Esophagus squamous epithelium (tissue), 5 donors: Measurements from ENCODE around the gene MBD3. TPM values are rescaled to one million over a fixed set of nuclear protein-coding genes. Genes with fewer than 3 reads are reported as not detected.

Experiments used
- DNase-seq: peaks from one replicate; lab custom pipeline; 2025; lab: John Stamatoyannopoulos, UW
- H3K27ac ChIP-seq, 4 donors: fragments of 200-600 bp; sonication (generic); one replicate each; pipeline ENCODE4 v1.5.1; 2016 to 2019; ENCODE audit warnings: mild to moderate bottlenecking in 1 of 4
- H3K27me3 ChIP-seq, 4 donors: fragments of 200-600 bp; sonication (generic); 1 replicate in 3 of 4; 2 replicates in 1 of 4; pipeline versions ENCODE4 v1.5.1 to v1.6.0; 2017 to 2021; ENCODE audit warnings: antibody characterized with exemption in 1 of 4
- H3K36me3 ChIP-seq, 3 donors: fragments of 200-600 bp; sonication (generic); one replicate each; pipeline ENCODE4 v1.5.1; 2016 to 2019
- H3K4me1 ChIP-seq, 3 donors: fragments of 200-600 bp; sonication (generic); one replicate each; pipeline ENCODE4 v1.5.1; 2017 to 2019
- H3K4me3 ChIP-seq, 4 donors: fragments of 200-600 bp; sonication (generic); 1 replicate in 3 of 4; 2 replicates in 1 of 4; pipeline ENCODE4 v1.5.1; 2016 to 2019; ENCODE audit warnings: mild to moderate bottlenecking in 2 of 4, moderate library complexity in 1 of 4
- H3K9me3 ChIP-seq, 3 donors: fragments of 200-600 bp; sonication (generic); one replicate each; pipeline ENCODE4 v1.5.1; 2016 to 2019
- POLR2A ChIP-seq, 4 donors: fragments of 450-650 bp; IDR thresholded peaks; one replicate each; pipeline ENCODE4 v1.6.1; 2017; ENCODE audit warnings: antibody characterized with exemption in 4 of 4, mild to moderate bottlenecking in 4 of 4, moderate library complexity in 3 of 4
- WGBS, 2 donors: methylation state at CpG; one replicate each; pipeline ENCODE4 v1.1.5; 2018; 5-methylcytosine and 5-hydroxymethylcytosine counted together
- intact Hi-C: fragments of 100-400 bp; cut with DNase I; formaldehyde crosslinking; loops from one replicate; pipeline ENCODE4 v1.15.0; 2022
- total RNA-seq, 4 donors: library from RNA; depleted of rRNA; stranded (reverse); fragments of >200 nt; gene quantifications; one replicate each; pipeline ENCODE4 v1.1.0, GENCODE V29; 2016
- TF ChIP-seq, protein P1 (sequence below), 6 experiments: fragments of 450-650 bp in 4 of 6; fragments of 200-600 bp in 2 of 6; sonication (generic) in 2 of 6; IDR thresholded peaks; one replicate each; pipeline ENCODE4 v1.5.1; 2016 to 2019; ENCODE audit warnings: antibody characterized with exemption in 6 of 6, mild to moderate bottlenecking in 4 of 6, moderate library complexity in 4 of 6
- donor health status: DM: yes; HTN: yes; CAD: no.

MBD3 gene
- total RNA-seq, 4 donors from 2014 or later = 74.8 to 87.9 (median 84.3) TPM

DNA sequence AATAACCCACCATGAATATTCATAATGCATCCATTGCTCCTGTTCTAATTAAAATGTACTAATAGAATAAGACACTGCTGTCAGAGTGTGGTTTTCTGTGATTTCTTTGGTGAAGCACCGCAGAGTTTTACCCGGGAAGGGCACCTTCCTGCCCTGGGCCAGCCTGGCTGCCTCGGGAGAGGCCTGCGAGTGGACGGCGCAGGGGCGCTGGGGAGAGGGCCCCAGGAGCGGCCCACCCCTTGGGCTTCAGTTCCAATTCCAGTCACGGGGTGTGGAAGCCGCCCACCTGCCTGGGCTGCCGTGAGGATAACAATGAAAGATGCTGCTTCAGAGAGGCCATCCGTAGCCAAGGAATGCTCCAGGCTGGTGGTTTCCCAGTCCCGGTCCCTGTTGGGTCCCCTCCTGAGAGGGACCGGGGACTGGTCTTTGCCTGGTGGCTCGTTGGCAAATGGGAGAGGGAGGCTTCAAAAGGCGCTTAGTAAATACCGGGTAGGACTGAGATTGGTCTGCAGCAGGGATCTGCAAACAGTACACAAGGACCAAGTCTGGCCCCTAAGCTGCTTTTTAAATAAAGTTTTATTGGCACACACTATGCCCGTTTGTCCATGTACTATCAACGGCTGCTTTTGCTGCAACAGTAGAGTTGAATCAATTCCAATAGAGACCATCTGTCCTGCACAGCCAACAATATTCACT lies 41.7 kb upstream of the MBD3 start:
- no peak for DNase-seq
- H3K4me1 ChIP-seq = no peaks in the 10 kb centered on the region
- 93 to 96% methylated on average over 8 to 14 of the region's 19 CpGs for WGBS, 2 donors
- no peak overlapping the region for H3K27ac ChIP-seq
- no peaks in the 10 kb centered on the region for H3K9me3 ChIP-seq
- H3K4me3 ChIP-seq = no peak overlapping the region
- peaks cover 0 to 96% (median 0%) of the 10 kb centered on the region in 3 donors for H3K36me3 ChIP-seq
- intact Hi-C loops = no loop called here
- no peaks in the 10 kb centered on the region for H3K27me3 ChIP-seq
- TF ChIP-seq, protein P1, sequence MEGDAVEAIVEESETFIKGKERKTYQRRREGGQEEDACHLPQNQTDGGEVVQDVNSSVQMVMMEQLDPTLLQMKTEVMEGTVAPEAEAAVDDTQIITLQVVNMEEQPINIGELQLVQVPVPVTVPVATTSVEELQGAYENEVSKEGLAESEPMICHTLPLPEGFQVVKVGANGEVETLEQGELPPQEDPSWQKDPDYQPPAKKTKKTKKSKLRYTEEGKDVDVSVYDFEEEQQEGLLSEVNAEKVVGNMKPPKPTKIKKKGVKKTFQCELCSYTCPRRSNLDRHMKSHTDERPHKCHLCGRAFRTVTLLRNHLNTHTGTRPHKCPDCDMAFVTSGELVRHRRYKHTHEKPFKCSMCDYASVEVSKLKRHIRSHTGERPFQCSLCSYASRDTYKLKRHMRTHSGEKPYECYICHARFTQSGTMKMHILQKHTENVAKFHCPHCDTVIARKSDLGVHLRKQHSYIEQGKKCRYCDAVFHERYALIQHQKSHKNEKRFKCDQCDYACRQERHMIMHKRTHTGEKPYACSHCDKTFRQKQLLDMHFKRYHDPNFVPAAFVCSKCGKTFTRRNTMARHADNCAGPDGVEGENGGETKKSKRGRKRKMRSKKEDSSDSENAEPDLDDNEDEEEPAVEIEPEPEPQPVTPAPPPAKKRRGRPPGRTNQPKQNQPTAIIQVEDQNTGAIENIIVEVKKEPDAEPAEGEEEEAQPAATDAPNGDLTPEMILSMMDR (IDR thresholded peaks at IDR 0.05) = no peak

DNA sequence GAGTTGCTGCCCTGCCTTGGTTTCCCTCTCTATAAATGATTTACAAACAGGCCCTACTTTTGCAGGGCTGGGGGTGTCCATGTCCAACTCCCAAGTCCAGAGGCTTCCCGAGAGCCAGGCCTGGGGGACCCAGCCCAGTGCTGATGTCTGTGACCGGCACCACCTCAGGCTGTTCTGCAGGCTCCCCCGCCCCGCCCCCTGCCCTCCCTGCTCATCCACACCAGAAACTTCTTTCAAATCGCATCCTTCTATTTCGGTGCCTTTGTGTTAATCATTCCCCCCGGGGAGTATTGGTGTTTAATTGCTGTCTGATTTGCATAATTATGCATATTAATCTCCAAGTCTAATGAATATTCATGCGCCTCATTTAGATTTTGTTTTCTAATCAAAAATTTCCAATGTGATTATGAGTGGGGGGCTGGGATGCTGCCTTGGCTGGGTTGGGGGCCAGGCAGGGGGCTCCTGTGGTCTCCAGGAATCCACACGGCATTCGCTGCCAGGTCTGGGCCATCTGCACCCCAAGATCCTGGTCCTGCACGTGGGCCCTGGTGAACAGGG lies 40.7 kb upstream of the MBD3 start:
- Histone ChIP-seq H3K4me3 (no peak overlapping the region), H3K27me3 (no peaks in the 10 kb centered on the region), H3K9me3 (no peaks in the 10 kb centered on the region), H3K36me3 (peaks cover 0 to 85% (median 0%) of the 10 kb centered on the region in 3 donors), H3K27ac (no peak overlapping the region), H3K4me1 (no peaks in the 10 kb centered on the region)
- WGBS, 2 donors = 81 to 86% methylated on average over 9 to 10 of the region's 11 CpGs
- DNase-seq = no peak
- intact Hi-C loops = no loop called here
- TF ChIP-seq POLR2A (IDR thresholded peaks at IDR 0.05) = no peak
- TF ChIP-seq, protein P1 (IDR thresholded peaks at IDR 0.05) = no peak

GRCh38 chr19:1632462-1633268 lies 40.0 kb upstream of the MBD3 start:
- WGBS, 2 donors = 88 to 94% methylated on average over 5 to 13 of the region's 26 CpGs
- intact Hi-C loops = no loop called here

GRCh38 chr19:1631557-1632100 lies 39.0 kb upstream of the MBD3 start:
- Histone ChIP-seq H3K4me1 (no peaks in the 10 kb centered on the region), H3K9me3 (no peaks in the 10 kb centered on the region), H3K36me3 (peaks cover 0 to 77% (median 0%) of the 10 kb centered on the region in 3 donors), H3K27me3 (no peaks in the 10 kb centered on the region), H3K4me3 (no peak overlapping the region), H3K27ac (no peak overlapping the region)
- WGBS, 2 donors = 98% methylated on average over 8 of the region's 31 CpGs; no CpG with 5 or more reads in 1 of the 2 donors
- TF ChIP-seq POLR2A (IDR thresholded peaks at IDR 0.05) = no peak
- TF ChIP-seq, protein P1 (IDR thresholded peaks at IDR 0.05) = no peak
- intact Hi-C loops = no loop called here
- no peak for DNase-seq

More at GRCh38 chr19:1632462-1633268, 40.0 kb upstream of the MBD3 start:
- Histone ChIP-seq H3K27me3 (no peaks in the 10 kb centered on the region), H3K36me3 (peaks cover 0 to 78% (median 0%) of the 10 kb centered on the region in 3 donors), H3K4me1 (no peaks in the 10 kb centered on the region), H3K9me3 (no peaks in the 10 kb centered on the region), H3K4me3 (no peak overlapping the region), H3K27ac (no peak overlapping the region)
- no peak for DNase-seq
- TF ChIP-seq POLR2A (IDR thresholded peaks at IDR 0.05) = no peak
- TF ChIP-seq, protein P1 (IDR thresholded peaks at IDR 0.05) = no peak
